AG04449 (cell line): ENCODE data around the gene CIC.

Experiments used
- CTCF ChIA-PET: fragments of 350-600 bp; formaldehyde crosslinking; extraction: SDS; loops from one replicate; lab custom pipeline; 2021; ENCODE audit warnings: antibody characterized with exemption; lab: Yijun Ruan, JAX
- POLR2A ChIA-PET: fragments of 400-600, 350-600 bp; formaldehyde crosslinking; extraction: SDS; loops from one replicate; lab custom pipeline; 2020; ENCODE audit warnings: antibody characterized with exemption, inconsistent platforms; lab: Yijun Ruan, JAX
- DNase-seq: peaks from one replicate; pipeline ENCODE4 v3.0.0-alpha.2; 2010; ENCODE audit warnings: low read depth, low spot score
- H3K4me3 ChIP-seq: 2 replicates; pipeline ENCODE4 v1.5.1; 2011; ENCODE audit warnings: low read depth, mild to moderate bottlenecking, control low read depth, low read length
- CTCF ChIP-seq: IDR thresholded peaks from one replicate; pipeline ENCODE4 v1.5.1; 2011; ENCODE audit warnings: mild to moderate bottlenecking, moderate library complexity, low read length, control low read depth, inconsistent platforms; ENCODE audit not compliant: insufficient read depth; ENCODE audit errors: missing control alignments

The CIC gene

GRCh38 chr19:42287017-42287826 is 18.2 kb downstream of the CIC start:
- ChIA-PET CTCF (interaction anchor here (0.8 to 14.2 kb wide), 4 partner anchors 8 to 41 kb away, joined by 3 to 258 read pairs (median 26); partner anchors contain the start of gene GSK3A), POLR2A (no interaction called here)
- no peak overlapping the region for H3K4me3 ChIP-seq
- no peak for TF ChIP-seq CTCF
- no peak for DNase-seq

GRCh38 chr19:42287827-42288107 is 18.7 kb downstream of the CIC start:
- no peak for DNase-seq
- TF ChIP-seq CTCF: no peak
- no peak overlapping the region for H3K4me3 ChIP-seq
- ChIA-PET CTCF (interaction anchor here (0.8 to 14.2 kb wide), 4 partner anchors 8 to 42 kb away, joined by 3 to 258 read pairs (median 26); partner anchors contain the start of gene GSK3A), POLR2A (no interaction called here)

GRCh38 chr19:42288387-42288786 is 19.3 kb downstream of the CIC start:
- CTCF ChIA-PET: interaction anchor here (1.1 to 14.2 kb wide), 3 partner anchors 8 to 42 kb away, joined by 3 to 258 read pairs (median 48); partner anchors contain the start of gene GSK3A
- no peak for TF ChIP-seq CTCF
- no peak overlapping the region for H3K4me3 ChIP-seq
- DNase-seq: no peak
- POLR2A ChIA-PET: no interaction called here

GRCh38 chr19:42288881-42289555 is 20.0 kb downstream of the CIC start:
- no peak for DNase-seq
- ChIA-PET POLR2A (no interaction called here), CTCF (interaction anchor here (3.0 to 14.2 kb wide), 3 partner anchors 8 to 43 kb away, joined by 11 to 258 read pairs (median 48); partner anchors contain the start of gene GSK3A)
- no peak overlapping the region for H3K4me3 ChIP-seq
- TF ChIP-seq CTCF: no peak

- TF ChIP-seq CTCF: no peak
- ChIA-PET CTCF (interaction anchor here (3.0 to 14.2 kb wide), 2 partner anchors 10 to 43 kb away, joined by 11 to 258 read pairs; partner anchors contain the start of gene GSK3A), POLR2A (no interaction called here)
- no peak for DNase-seq
- H3K4me3 ChIP-seq: no peak overlapping the region
These were observed 20.5 kb downstream of the CIC start for GRCh38 chr19:42289556-42290041.

- CTCF ChIA-PET: interaction anchor here (3.0 to 14.2 kb wide), 2 partner anchors 11 to 44 kb away, joined by 11 to 258 read pairs; partner anchors contain the start of gene GSK3A
- TF ChIP-seq CTCF: no peak
- DNase-seq: no peak
- H3K4me3 ChIP-seq: no peak overlapping the region
- POLR2A ChIA-PET: no interaction called here
These were observed 21.1 kb downstream of the CIC start for GRCh38 chr19:42290136-42290522.
